ENCODE measurements around the gene INTS7.
A peak's percentile ranks its signal among the peaks of the same experiment; 100 is the strongest.

INTS7 gene

GRCh38 chr1:211928993-211929637 lies 106.2 kb downstream of the INTS7 start:
- Histone ChIP-seq H3K36me3 (no peaks in the 10 kb centered on the region), H3K27ac (peak overlapping the region; percentile 91), H3K9me3 (no peaks in the 10 kb centered on the region), H3K4me3 (ENCODE audit: low read depth in 1 of 2, low read length in 1 of 2) (peak overlapping the region; percentile 43 to 45), H3K4me1 (ENCODE audit: control insufficient read depth in 1 of 2, insufficient read depth in 1 of 2, low read depth in 1 of 2, low read length in 1 of 2) (peaks cover 37 to 38% of the 10 kb centered on the region in 2 experiments), H3K27me3 (no peaks in the 10 kb centered on the region)
- TF ChIP-seq CTCF (IDR thresholded peaks at IDR 0.05), result no peak

GRCh38 chr1:211928290-211928801 lies 107.0 kb downstream of the INTS7 start:
- H3K27ac ChIP-seq, result peak overlapping the region; percentile 91
- H3K36me3 ChIP-seq, result no peaks in the 10 kb centered on the region
- H3K4me3 ChIP-seq (ENCODE audit: low read depth in 1 of 2, low read length in 1 of 2), result peak overlapping the region; percentile 43 to 45
- H3K4me1 ChIP-seq (ENCODE audit: control insufficient read depth in 1 of 2, insufficient read depth in 1 of 2, low read depth in 1 of 2, low read length in 1 of 2), result peaks cover 36 to 37% of the 10 kb centered on the region in 2 experiments
- TF ChIP-seq CTCF (IDR thresholded peaks at IDR 0.05), result no peak
- H3K27me3 ChIP-seq, result no peaks in the 10 kb centered on the region
- no peaks in the 10 kb centered on the region for H3K9me3 ChIP-seq

GRCh38 chr1:211925016-211925415 lies 110.3 kb downstream of the INTS7 start:
- Histone ChIP-seq H3K4me1 (ENCODE audit: control insufficient read depth in 1 of 2, insufficient read depth in 1 of 2, low read depth in 1 of 2, low read length in 1 of 2) (peaks cover 22 to 23% of the 10 kb centered on the region in 2 experiments), H3K27me3 (no peaks in the 10 kb centered on the region), H3K27ac (no peak overlapping the region), H3K9me3 (no peaks in the 10 kb centered on the region), H3K36me3 (no peaks in the 10 kb centered on the region), H3K4me3 (ENCODE audit: low read depth in 1 of 2, low read length in 1 of 2) (no peak overlapping the region)
- TF ChIP-seq CTCF (IDR thresholded peaks at IDR 0.05), result no peak

GRCh38 chr1:211924256-211924655 lies 111.1 kb downstream of the INTS7 start:
- H3K27me3 ChIP-seq, result no peaks in the 10 kb centered on the region
- H3K4me1 ChIP-seq (ENCODE audit: control insufficient read depth in 1 of 2, insufficient read depth in 1 of 2, low read depth in 1 of 2, low read length in 1 of 2), result peaks cover 14 to 15% of the 10 kb centered on the region in 2 experiments
- TF ChIP-seq CTCF (IDR thresholded peaks at IDR 0.05), result no peak
- H3K9me3 ChIP-seq, result no peaks in the 10 kb centered on the region
- H3K36me3 ChIP-seq, result no peaks in the 10 kb centered on the region
- H3K4me3 ChIP-seq (ENCODE audit: low read depth in 1 of 2, low read length in 1 of 2), result no peak overlapping the region
- no peak overlapping the region for H3K27ac ChIP-seq

- Histone ChIP-seq H3K27ac (no peak overlapping the region), H3K27me3 (no peaks in the 10 kb centered on the region), H3K9me3 (no peaks in the 10 kb centered on the region), H3K4me3 (ENCODE audit: low read depth in 1 of 2, low read length in 1 of 2) (no peak overlapping the region), H3K36me3 (no peaks in the 10 kb centered on the region), H3K4me1 (ENCODE audit: control insufficient read depth in 1 of 2, insufficient read depth in 1 of 2, low read depth in 1 of 2, low read length in 1 of 2) (peaks cover 3% of the 10 kb centered on the region in 2 experiments)
- TF ChIP-seq CTCF (IDR thresholded peaks at IDR 0.05), result no peak
Measured at GRCh38 chr1:211923095-211923494, 112.3 kb downstream of the INTS7 start.

Measured in neutrophil (primary cell).